ENCODE data around the gene CHST14. TPM values are rescaled to one million over a fixed set of nuclear protein-coding genes. Genes with fewer than 3 reads are reported as not detected.

The CHST14 gene
- total RNA-seq, 1 donor = 14.2 TPM

DNA sequence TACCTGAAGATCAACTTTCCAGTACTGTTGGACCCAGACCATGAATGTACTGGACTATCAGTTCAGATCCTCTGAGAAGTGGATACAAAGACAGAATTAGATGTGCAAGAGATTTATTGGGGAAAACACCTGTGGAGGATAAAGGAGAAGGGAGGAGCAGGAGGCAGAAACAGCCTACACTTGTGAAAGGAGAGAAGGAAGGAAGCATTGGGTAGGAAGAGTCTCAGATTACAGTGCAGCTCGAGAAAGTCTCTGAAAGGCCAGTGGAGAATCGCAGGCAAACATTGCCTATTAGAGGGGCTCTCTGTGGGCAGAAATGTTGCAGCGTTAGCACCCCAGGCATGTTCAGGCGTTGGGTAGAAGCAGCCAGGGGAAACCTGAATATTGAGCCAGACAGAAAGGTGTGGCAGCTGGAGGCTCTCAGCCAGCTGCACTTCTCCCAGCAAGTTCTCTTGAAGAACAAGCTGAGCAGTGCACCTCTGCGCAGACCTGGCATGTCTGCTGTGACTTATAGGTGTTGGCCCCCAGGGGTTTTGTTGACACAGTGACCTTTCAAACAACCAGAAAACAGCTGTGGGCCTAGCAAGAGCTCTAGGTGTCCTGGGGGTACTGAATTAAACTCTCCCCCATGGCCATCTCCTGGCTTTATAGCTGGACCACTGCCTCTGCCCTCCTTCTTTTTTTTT, 7.0 kb downstream of the CHST14 start:
- no peak for DNase-seq (ENCODE audit: low read depth)

DNA sequence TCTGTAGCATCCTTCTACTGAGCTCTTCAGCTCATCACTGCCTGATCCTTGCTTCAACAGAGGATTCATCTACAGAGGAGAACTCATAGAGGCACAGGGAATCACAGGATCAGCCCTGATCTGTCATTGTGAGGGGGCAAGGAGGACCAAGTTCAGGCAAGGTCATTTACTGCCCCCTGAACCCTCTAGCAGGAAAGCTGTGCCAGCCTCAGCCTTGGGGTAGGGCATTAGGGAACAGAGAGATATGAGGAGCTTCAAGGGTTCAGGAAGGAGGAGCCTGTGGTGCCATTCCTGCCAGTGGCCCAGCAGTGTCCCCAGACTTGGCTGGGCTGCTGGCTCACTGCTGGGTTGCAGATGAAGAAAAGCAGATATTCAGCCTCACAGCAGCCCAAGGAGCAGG, 8.2 kb downstream of the CHST14 start:
- TF ChIP-seq, protein P1, sequence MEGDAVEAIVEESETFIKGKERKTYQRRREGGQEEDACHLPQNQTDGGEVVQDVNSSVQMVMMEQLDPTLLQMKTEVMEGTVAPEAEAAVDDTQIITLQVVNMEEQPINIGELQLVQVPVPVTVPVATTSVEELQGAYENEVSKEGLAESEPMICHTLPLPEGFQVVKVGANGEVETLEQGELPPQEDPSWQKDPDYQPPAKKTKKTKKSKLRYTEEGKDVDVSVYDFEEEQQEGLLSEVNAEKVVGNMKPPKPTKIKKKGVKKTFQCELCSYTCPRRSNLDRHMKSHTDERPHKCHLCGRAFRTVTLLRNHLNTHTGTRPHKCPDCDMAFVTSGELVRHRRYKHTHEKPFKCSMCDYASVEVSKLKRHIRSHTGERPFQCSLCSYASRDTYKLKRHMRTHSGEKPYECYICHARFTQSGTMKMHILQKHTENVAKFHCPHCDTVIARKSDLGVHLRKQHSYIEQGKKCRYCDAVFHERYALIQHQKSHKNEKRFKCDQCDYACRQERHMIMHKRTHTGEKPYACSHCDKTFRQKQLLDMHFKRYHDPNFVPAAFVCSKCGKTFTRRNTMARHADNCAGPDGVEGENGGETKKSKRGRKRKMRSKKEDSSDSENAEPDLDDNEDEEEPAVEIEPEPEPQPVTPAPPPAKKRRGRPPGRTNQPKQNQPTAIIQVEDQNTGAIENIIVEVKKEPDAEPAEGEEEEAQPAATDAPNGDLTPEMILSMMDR (IDR thresholded peaks at IDR 0.05; ENCODE audit: insufficient read depth, low read depth, low read length) = no peak
- no peak for DNase-seq (ENCODE audit: low read depth)
- no peak overlapping the region for H3K4me3 ChIP-seq (ENCODE audit: low read depth, low read length)

More for the DNA sequence above, 7.0 kb downstream of the CHST14 start:
- no peak overlapping the region for H3K4me3 ChIP-seq (ENCODE audit: low read depth, low read length)
- TF ChIP-seq, protein P1 (IDR thresholded peaks at IDR 0.05; ENCODE audit: insufficient read depth, low read depth, low read length) = no peak

DNA sequence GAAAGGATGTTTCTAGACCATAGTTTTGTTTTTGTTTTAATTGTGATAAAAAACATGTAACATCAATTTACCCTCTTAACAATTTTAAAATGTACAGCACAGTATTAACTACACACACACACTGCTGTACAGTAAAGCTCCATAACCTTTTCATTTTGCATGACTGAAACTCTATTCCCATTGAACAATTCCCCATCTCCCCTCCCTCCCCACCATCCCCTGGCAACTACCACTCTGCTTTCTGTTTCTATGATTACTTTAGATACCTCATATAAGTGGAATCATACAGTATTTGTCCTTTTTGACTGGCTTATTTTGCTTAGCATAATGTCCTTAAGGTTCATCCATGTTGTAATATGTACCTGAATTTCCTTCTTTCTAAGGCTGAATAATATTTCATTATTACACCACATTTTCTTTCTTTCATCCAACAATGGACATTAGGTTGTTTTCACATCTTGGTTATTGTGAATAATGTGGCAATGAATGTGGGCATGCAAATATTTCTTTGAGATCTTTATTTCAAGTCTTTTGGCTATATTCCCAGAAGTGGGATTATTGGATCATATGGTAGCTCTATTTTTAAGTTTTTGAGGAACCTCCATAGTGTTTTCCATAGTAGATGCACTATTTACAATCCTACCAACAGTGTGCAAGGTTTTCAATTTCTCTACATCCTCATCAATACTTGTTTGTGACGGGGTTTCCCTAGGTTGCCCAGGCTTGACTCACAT, 10.7 kb downstream of the CHST14 start:
- TF ChIP-seq, protein P1 (IDR thresholded peaks at IDR 0.05; ENCODE audit: insufficient read depth, low read depth, low read length) = no peak
- no peak overlapping the region for H3K4me3 ChIP-seq (ENCODE audit: low read depth, low read length)
- DNase-seq (ENCODE audit: low read depth) = peak; percentile 47

DNA sequence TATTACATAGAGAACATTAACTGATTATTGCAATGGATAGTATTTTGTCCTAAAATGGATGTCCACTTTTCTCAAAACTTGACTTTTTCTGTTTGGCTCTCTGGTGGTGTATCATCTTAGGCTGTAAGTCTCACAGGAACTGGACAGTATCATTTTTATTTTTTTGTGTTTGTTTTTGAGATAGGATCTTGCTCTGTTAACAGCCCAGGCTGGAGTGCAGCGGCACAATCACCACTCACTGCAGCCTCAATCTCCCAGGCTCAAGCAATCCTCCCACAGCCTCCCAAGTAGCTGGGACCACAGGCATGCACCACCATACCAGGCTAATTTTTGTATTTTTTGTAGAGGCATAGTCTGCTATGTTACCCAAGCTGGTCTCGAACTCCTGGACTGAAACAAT, 13.1 kb downstream of the CHST14 start:
- H3K4me3 ChIP-seq (ENCODE audit: low read depth, low read length) = no peak overlapping the region
- DNase-seq (ENCODE audit: low read depth) = no peak
- TF ChIP-seq, protein P1 (IDR thresholded peaks at IDR 0.05; ENCODE audit: insufficient read depth, low read depth, low read length) = no peak

DNA sequence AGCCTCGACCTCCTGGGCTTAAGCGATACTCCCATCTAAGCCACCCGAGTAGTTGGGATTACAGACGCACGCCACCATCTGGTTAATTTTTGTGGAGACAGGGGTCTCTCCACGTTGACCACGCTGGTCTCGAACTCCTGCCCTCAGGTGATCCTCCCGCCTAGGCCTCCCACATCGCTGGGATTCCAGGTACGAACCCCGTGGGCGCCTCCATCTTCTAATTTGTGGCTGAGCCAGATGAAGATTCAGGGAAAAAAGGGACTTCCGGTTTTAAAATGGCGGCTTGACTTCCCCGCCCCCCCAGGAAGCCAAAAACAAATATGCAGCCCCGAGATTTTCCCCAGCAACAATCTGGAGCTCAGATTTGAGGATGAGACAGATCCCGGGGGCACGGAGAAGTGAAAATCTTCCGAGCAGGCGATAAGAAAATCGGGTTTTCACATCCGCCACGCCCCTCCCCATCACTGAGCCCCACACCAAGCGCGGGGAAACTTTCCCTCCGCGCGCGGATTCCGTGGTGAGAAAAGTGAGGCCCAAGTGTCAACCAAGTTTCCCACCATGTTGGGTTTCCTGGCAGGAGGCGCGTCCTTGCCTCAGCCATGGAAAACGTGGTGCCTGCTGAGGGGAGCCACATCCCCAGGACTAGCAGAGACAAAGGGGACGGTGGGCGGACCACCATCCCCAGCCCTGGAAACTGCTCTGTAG, 15.4 kb downstream of the CHST14 start:
- H3K4me3 ChIP-seq (ENCODE audit: low read depth, low read length) = peak overlapping the region; percentile 3
- TF ChIP-seq, protein P1 (IDR thresholded peaks at IDR 0.05; ENCODE audit: insufficient read depth, low read depth, low read length) = no peak
- DNase-seq (ENCODE audit: low read depth) = no peak

DNA sequence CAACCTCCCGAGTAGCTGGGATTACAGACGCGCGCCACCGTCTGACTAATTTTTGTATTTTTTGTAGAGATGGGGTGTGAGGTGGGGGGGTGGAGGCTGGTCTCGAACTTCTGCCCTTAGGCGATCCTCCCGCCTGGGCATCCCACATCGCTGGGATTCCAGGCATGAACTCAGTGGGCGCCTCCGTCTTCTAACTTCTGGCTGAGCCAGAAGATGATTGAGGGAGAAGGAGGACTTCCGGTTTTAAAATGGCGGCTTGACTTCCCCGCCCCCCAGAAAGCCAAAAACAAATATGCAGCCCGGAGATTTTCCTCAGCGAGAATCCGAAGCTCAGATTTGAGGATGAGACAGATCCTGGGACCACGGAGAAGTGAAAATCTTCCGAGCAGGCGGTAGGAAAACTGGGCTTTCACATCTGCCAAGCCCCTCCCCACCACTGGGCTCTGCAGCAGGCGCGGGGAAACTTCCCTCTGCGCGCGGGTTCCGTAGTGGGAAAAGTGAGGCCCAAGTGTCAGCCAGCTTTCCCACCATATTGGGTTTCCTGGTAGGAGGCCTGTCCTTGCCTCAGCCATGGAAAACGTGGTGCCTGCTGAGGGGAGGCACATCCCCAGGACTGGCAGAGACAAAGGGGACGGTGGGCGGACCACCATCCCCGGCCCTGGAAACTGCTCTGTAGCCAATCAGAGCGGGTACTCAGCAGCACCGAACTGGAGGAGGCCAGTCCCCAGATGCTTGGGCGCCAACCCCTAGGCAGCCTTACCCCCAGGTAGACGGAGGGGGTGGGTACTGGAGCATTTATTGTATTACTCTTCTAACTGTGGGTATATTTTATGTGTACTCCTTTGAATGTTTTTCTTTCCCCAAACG, 17.3 kb downstream of the CHST14 start:
- peak; percentile 55 for DNase-seq (ENCODE audit: low read depth)
- TF ChIP-seq, protein P1 (IDR thresholded peaks at IDR 0.05; ENCODE audit: insufficient read depth, low read depth, low read length) = no peak
- H3K4me3 ChIP-seq (ENCODE audit: low read depth, low read length) = peak overlapping the region; percentile 29

Measured in fibroblast of villous mesenchyme (primary cell).